ENCODE results near the gene ANO10.
"Not testable (repeated sequence)": the region's sequence is repeated elsewhere in the genome, so short reads cannot be mapped to it uniquely, and the experiment has no call there.

ANO10 gene

DNA sequence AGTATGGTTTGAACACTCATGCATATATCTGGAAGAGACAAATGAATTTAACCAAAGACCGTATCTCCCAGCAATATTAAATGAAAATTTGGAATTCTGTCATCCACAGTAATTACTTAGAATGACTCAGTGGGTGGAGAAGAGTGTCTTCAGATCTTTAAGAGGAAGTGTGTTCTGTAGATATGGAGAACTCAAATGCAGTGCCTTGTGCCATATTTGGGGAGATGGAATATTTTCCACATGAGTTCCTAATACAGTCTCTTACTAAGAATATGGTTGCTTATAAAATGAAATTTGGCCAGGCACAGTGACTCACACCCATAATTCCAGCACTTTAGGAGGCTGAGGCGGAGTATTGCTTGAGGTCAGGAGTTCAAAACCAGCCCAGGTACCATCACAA lies 40.5 kb downstream of the ANO10 start:
- DNase-seq (ENCODE audit: extremely low spot score), result no peak
- TF ChIP-seq, protein P1, sequence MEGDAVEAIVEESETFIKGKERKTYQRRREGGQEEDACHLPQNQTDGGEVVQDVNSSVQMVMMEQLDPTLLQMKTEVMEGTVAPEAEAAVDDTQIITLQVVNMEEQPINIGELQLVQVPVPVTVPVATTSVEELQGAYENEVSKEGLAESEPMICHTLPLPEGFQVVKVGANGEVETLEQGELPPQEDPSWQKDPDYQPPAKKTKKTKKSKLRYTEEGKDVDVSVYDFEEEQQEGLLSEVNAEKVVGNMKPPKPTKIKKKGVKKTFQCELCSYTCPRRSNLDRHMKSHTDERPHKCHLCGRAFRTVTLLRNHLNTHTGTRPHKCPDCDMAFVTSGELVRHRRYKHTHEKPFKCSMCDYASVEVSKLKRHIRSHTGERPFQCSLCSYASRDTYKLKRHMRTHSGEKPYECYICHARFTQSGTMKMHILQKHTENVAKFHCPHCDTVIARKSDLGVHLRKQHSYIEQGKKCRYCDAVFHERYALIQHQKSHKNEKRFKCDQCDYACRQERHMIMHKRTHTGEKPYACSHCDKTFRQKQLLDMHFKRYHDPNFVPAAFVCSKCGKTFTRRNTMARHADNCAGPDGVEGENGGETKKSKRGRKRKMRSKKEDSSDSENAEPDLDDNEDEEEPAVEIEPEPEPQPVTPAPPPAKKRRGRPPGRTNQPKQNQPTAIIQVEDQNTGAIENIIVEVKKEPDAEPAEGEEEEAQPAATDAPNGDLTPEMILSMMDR (IDR thresholded peaks at IDR 0.05; ENCODE audit: control extremely low read depth, extremely low read depth, low read depth, missing control alignments), result no peak
- ChIA-PET POLR2A (interaction anchor here (0.5 kb wide), 1 partner anchor 109 kb away, joined by 3 read pairs; no protein-coding TSS in a partner anchor), CTCF (interaction anchor here (1.4 kb wide), 1 partner anchor 58 kb away, joined by 3 read pairs; no protein-coding TSS in a partner anchor)

DNA sequence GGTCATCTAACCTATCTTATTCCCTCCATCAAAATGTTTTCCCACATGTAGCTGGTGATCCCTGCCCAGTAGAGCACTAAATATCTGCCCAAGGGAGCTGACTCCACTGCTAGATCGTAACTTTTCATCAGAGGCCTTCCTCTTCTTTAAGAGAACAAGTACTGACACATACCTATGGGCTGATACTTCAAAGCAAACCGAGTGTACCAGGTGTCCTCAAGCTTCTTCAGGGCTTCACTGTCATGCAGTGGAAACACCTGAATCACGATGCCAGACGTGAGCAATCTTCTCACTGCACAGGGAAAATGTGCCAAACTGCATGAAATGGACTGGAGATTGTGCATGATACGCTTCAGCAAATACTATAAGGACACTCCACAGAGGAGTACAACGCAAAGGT lies 41.6 kb downstream of the ANO10 start:
- TF ChIP-seq, protein P1 (IDR thresholded peaks at IDR 0.05; ENCODE audit: control extremely low read depth, extremely low read depth, low read depth, missing control alignments), result no peak
- no peak for DNase-seq (ENCODE audit: extremely low spot score)
- ChIA-PET POLR2A (no interaction called here), CTCF (no interaction called here)

DNA sequence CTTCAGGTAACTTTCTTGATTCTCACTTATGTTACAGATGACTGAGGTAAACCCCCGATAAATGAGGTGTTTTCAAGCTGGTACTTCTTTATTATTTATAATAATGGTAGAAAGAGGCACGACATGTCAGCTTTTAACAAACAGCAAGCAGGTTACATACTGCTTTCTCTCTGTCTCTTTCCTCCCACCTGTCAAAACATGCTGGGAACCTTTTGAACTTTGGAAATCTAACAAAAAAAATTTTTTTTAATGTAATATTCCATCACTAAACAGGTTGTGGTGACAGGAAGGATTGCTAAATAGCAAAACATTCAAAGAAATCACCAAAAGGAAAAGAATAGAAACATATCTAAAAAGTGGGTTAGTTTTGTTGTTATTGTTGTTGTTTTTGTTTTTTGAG lies 48.2 kb downstream of the ANO10 start:
- no peak for DNase-seq (ENCODE audit: extremely low spot score)
- POLR2A ChIA-PET, result no interaction called here
- CTCF ChIA-PET, result no interaction called here
- TF ChIP-seq, protein P1 (IDR thresholded peaks at IDR 0.05; ENCODE audit: control extremely low read depth, extremely low read depth, low read depth, missing control alignments), result no peak

DNA sequence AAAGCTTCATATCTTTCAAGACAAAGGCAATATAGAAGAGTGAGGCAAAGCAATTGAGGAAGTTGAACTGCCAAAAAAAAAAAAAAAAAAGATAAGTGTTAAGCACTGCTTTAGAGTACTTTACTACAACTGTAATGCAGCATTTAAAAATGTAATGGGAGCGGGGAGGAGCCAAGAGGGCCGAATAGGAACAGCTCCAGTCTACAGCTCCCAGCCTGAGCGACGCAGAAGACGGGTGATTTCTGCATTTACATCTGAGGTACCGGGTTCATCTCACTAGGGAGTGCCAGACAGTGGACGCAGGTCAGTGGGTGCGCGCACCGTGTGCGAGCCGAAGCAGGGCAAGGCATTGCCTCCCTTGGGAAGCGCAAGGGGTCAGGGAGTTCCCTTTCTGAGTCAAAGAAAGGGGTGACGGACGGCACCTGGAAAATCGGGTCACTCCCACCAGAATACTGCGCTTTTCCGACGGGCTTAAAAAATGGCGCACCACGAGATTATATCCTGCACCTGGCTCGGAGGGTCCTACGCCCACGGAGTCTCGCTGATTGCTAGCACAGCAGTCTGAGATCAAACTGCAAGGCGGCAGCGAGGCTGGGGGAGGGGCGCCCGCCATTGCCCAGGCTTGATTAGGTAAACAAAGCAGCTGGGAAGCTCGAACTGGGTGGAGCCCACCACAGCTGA lies 56.0 kb downstream of the ANO10 start:
- POLR2A ChIA-PET; DNase-seq (ENCODE audit: extremely low spot score); CTCF ChIA-PET: not testable (repeated sequence)

DNA sequence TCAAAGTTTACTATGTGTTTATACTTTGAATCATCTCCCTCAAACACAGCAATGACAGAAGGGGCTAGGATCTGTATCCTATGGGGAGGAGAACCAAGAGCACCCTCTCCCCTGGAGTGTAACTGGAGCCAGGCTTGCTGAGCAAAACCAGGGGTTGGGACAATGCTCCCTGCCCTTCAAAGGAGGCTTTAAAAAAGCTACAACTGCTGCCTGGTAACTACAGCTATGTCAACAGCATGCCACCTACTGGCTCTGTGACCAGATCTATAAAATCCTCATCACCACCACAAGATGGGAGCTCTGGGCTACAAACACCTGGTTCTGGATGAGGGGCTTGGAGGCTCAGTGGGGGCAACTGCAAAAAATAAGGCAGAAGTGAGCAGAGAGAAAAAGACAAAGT lies 61.9 kb downstream of the ANO10 start:
- CTCF ChIA-PET, result interaction anchor here (1.4 kb wide), 1 partner anchor 15 kb away, joined by 4 read pairs; no protein-coding TSS in a partner anchor
- TF ChIP-seq, protein P1 (IDR thresholded peaks at IDR 0.05; ENCODE audit: control extremely low read depth, extremely low read depth, low read depth, missing control alignments), result no peak
- no peak for DNase-seq (ENCODE audit: extremely low spot score)
- POLR2A ChIA-PET, result no interaction called here

DNA sequence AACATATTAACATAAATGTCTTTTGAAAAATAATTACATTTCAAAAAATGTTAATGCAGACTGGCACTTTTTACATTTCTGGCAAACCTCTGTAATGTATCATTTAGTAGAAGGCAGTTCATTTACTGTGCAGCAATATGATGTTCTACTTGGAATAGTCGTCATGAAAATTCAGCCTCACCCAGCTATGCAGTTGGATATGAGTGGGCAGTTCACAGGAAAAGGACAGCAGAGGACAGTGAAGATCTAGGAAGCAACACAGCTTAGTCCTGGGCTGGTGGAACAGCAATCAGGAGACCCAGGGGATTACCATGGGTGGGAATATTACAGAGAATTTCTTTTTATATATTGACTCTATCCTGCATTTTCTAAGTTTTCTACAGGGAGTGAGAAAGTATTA lies 63.6 kb downstream of the ANO10 start:
- TF ChIP-seq, protein P1 (IDR thresholded peaks at IDR 0.05; ENCODE audit: control extremely low read depth, extremely low read depth, low read depth, missing control alignments), result no peak
- DNase-seq (ENCODE audit: extremely low spot score), result no peak
- POLR2A ChIA-PET, result no interaction called here
- CTCF ChIA-PET, result no interaction called here

DNA sequence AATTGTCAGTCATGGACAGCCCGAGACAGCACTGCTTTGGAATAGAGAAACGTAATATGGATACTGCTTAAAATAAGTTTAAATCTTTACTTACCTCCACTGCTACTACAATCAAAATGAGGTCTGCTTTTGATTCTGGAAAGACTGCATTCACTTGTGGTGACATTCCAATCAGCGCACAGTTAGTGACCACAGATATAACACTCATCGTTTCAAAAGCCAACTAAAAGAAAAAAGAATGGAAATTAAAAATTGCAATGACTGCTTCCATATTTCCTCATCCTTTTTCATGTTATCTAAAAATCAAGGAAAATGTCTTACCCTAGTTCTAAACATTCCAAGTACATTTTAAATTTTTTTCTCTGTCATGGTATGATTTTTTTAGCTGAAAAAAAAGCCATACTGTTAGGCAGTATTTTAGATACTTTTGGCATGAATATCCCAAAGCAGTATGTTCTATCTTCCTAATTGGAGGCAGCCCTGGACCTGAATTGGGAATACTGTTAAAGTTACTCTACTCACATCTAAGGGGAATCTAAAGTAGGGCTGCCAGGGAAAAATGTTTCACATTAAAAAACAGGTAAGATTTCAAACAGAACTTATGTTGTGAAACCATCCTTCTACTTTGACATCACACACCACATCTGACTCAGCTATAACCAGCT lies 72.1 kb downstream of the ANO10 start:
- DNase-seq (ENCODE audit: extremely low spot score), result no peak
- ChIA-PET CTCF (no interaction called here), POLR2A (no interaction called here)
- TF ChIP-seq, protein P1 (IDR thresholded peaks at IDR 0.05; ENCODE audit: control extremely low read depth, extremely low read depth, low read depth, missing control alignments), result no peak
